Measurements from ENCODE around the gene EVA1C.

GRCh38 chr21:32477424-32477745 is 64.9 kb downstream of the EVA1C start:
- no peak for TF ChIP-seq CTCF (IDR thresholded peaks at IDR 0.05; ENCODE audit: low read depth, low read length)
- no peak for TF ChIP-seq EZH2phosphoT487 (IDR thresholded peaks at IDR 0.05; ENCODE audit: low read depth)

Measured in OCI-LY3 (cell line).